KOPT-K1 (cell line): Measurements from ENCODE around the gene DICER1.

Source experiments
- H3K27ac ChIP-seq: fragments of 200-600 bp; sonication (generic); 2 replicates; pipeline ENCODE4 v1.5.1; 2016; ENCODE audit warnings: antibody characterized with exemption, mild to moderate bottlenecking, low read depth, low read length; ENCODE audit not compliant: poor library complexity, severe bottlenecking
- H3K36me3 ChIP-seq: fragments of 200-600 bp; sonication (generic); 2 replicates; pipeline ENCODE4 v1.5.1; 2017; ENCODE audit warnings: antibody characterized with exemption, mild to moderate bottlenecking, low read length, moderate library complexity; ENCODE audit not compliant: insufficient read depth
- H3K9me3 ChIP-seq: fragments of 200-600 bp; sonication (generic); 2 replicates; pipeline ENCODE4 v1.5.1; 2017; ENCODE audit warnings: antibody characterized with exemption, low read length, mild to moderate bottlenecking; ENCODE audit not compliant: insufficient read depth, poor library complexity, severe bottlenecking

The DICER1 gene

GRCh38 chr14:95174184-95174792 lies 17.0 kb upstream of the DICER1 start:
- Histone ChIP-seq H3K9me3 (no peaks in the 10 kb centered on the region), H3K36me3 (no peaks in the 10 kb centered on the region), H3K27ac (no peak overlapping the region)

GRCh38 chr14:95173518-95173917 lies 16.2 kb upstream of the DICER1 start:
- Histone ChIP-seq H3K36me3 (no peaks in the 10 kb centered on the region), H3K9me3 (no peaks in the 10 kb centered on the region), H3K27ac (no peak overlapping the region)

DNA sequence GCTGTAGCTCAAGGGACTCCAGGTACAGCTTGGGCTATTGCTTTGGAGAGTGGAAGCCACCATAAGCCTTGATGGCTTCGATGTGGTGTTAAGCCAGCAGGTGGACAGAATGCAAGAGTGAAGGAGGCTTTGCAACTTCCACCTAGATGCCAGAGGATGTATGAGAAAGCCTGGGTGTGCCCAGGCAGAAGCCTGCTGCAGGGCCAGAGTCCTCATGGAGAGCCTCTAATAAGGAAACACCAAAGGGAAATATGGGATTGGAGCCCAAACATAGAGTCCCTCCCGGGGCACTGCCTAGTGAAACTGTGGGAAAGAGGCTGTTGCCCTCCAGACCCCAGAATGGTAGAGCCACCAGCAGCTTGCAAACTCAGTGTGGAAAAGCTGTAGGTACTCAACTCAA lies 9.8 kb upstream of the DICER1 start:
- no peaks in the 10 kb centered on the region for H3K36me3 ChIP-seq
- H3K27ac ChIP-seq: no peak overlapping the region
- H3K9me3 ChIP-seq: peaks cover 16% of the 10 kb centered on the region

- Histone ChIP-seq H3K36me3 (no peaks in the 10 kb centered on the region), H3K27ac (no peak overlapping the region), H3K9me3 (peaks cover 16% of the 10 kb centered on the region)
Measured at GRCh38 chr14:95165517-95165916, 8.2 kb upstream of the DICER1 start.

DNA sequence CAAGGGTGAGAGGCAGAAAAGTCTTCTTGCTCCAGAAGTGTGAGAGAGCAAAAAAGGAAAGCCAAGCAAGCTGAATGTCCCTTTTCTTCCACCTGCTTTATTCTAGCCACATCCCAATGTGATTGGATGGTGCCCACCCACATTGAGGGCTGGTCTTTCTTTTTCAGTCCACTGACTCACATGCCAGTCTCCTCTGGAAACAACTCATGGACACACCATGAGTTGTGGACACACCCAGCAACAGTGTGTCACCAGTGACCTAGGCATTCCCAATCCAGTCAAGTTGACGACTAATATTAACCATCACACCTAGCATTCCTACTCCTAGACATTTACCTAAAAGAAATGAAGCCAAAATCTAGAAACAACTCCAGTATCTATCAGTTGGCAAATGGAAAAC lies 7.2 kb upstream of the DICER1 start:
- Histone ChIP-seq H3K9me3 (peaks cover 16% of the 10 kb centered on the region), H3K36me3 (no peaks in the 10 kb centered on the region), H3K27ac (no peak overlapping the region)

GRCh38 chr14:95163666-95164065 lies 6.3 kb upstream of the DICER1 start:
- H3K27ac ChIP-seq: no peak overlapping the region
- H3K9me3 ChIP-seq: peaks cover 16% of the 10 kb centered on the region
- no peaks in the 10 kb centered on the region for H3K36me3 ChIP-seq

DNA sequence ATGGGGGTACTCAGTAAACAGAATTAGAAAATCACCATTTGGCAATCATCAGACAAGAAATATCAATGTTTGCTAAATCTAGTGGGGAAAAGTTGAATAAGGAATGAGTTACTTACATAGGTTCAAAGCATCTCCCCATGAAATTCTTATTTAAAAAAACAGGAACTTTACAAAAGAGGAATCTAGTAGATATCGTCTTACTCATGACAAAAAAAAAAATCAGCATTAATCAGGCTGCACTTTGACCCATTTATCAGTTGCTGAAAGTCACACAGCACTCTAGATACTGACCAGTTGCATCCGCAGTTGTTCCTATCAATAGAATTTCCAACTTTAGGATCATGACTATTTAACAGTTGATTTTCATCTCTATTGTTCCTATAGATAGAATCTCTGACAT lies 5.8 kb upstream of the DICER1 start:
- Histone ChIP-seq H3K27ac (no peak overlapping the region), H3K9me3 (peaks cover 16% of the 10 kb centered on the region), H3K36me3 (no peaks in the 10 kb centered on the region)

DNA sequence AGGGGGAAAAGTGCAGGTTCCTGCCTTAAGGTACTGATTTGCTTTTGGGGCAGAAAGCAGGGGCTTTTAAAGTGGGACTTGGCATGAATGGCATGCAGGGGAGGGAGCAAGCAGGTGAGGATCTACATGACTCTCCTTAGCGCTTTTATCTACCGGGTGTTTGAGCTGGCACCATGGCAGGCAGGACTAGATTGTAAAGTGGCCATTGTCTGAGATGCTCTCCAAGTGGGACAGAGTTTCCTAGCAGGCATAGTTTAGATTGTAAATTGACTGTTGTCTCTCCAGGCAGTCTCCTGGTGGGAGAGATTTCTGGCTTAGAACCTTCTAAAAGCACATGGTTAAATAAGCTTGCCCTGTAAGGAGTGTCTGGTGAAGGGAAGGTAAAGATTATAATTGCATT lies 5.3 kb upstream of the DICER1 start:
- peaks cover 16% of the 10 kb centered on the region for H3K9me3 ChIP-seq
- H3K36me3 ChIP-seq: no peaks in the 10 kb centered on the region
- H3K27ac ChIP-seq: no peak overlapping the region

DNA sequence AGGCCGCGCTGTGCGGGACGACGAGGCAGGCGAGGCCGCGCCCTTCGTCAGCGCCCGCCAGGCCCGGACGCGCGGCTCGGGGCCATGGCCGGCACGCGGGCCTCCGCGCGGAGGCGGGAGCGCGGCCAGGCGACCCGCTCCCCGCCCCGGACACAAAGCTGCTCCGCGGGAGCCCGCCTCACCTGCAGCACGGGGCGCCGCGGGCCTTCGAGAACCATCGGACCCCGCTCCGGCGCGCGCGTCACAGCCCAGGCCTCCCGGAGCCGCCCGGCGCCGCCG lies 342 bp downstream of the DICER1 start:
- Histone ChIP-seq H3K9me3 (no peaks in the 10 kb centered on the region), H3K36me3 (0 out of 2 replicates have a peak, but pooled peaks cover 4% of the 10 kb centered on the region), H3K27ac (peak overlapping the region; percentile 86)

DNA sequence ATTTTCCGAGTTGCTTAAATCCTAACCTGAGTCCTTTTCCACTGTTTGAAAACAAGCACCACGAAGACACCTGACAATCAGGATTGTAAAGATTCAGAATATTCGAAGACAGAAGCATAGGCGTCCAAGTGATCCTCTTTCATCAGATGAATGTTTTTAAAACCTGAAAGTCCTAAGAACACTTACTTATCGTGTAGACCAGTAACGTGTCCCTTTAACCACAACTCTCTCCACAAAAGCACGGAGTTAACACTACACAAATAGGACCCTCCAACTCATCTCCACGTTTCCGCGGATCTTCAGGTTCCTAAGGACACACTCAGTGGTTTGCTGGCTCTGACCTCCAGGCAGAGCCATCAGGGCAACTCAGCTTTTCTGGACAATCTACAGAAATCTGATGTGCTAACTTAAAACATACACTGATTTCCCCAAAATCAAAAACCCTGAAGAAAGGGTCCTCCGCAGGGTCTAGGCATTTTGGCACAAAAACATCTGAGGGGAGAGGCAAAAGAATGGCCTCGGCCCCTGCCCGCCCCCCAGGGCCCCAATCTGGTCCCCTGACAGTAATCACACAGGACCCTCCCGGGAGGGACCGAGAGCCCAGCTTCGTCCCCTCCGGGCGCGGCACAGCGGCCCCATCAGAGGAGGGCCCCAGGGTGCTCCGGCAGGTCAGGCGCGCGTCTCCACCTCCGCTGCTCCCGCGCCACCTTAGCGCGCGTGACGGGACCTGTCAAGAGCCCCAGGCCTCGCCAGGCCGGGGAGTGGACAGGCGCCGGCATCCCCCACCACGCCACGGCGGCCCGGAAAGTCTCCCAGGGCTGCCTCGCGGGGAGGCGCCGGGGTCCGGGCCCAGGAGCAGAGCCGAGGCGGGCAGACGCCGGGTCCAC lies 925 bp downstream of the DICER1 start:
- peak overlapping the region; percentile 86 for H3K27ac ChIP-seq
- no peaks in the 10 kb centered on the region for H3K9me3 ChIP-seq
- 0 out of 2 replicates have a peak, but pooled peaks cover 4% of the 10 kb centered on the region for H3K36me3 ChIP-seq

DNA sequence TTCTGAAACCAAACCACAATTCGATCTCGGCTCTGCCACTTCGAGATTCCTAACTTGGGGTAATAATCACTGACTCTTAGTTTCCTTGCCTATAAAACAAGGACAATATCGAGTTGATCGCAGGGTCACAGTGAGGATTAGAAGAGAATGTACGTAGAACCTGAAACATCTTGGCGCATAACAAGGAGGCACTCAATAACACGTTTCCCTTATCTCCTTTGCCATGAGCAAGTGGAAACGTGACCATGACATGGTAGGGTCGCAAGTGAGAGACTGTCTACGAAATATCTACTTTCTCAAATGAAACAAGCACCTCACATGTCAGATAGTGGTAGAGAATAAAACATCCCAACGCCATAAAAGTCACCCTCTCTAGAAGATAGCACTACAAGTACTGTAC lies 2.3 kb downstream of the DICER1 start:
- H3K27ac ChIP-seq: no peak overlapping the region
- 0 out of 2 replicates have a peak, but pooled peaks cover 4% of the 10 kb centered on the region for H3K36me3 ChIP-seq

DNA sequence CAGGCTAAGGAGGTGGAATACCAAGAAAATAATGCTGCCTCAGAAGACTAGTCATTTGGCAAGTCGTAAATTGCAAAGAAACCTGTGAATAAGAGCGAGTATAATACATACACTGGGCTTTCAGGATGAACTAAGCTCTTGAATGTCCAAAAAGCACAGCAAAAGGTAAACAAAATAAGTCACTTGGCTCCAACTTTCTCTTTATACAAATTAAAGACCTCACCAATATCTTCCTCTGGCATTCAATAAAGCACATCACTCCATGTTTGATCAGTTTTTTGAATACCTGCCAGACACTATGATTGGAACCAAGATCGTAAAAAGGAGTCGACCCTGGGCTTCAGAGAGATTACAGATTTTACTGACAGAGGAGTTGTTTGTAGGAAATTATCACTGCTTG lies 3.5 kb downstream of the DICER1 start:
- 0 out of 2 replicates have a peak, but pooled peaks cover 4% of the 10 kb centered on the region for H3K36me3 ChIP-seq
- no peaks in the 10 kb centered on the region for H3K9me3 ChIP-seq
- H3K27ac ChIP-seq: no peak overlapping the region

More for the DNA sequence above, 2.3 kb downstream of the DICER1 start:
- no peaks in the 10 kb centered on the region for H3K9me3 ChIP-seq

DNA sequence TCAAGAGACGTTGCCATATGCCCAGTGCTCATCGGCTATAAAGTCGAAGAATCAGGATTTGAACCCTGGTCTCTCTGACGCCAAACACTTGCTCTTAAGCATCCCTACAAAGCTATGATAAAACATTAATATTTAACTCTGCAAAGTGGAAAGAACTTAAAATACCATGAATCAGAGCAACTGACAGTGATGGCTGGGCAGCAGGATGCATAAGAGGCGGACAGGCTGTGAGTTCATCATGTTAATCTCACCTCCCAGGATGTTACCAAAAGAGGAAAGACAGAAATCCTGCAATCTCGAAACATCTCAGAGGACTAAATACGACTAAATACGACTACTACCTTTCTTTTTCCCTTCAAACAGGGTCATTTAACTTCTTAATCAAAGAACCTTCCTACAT lies 5.8 kb downstream of the DICER1 start:
- H3K9me3 ChIP-seq: peaks cover 12% of the 10 kb centered on the region
- no peak overlapping the region for H3K27ac ChIP-seq
- peaks cover 7% of the 10 kb centered on the region for H3K36me3 ChIP-seq

DNA sequence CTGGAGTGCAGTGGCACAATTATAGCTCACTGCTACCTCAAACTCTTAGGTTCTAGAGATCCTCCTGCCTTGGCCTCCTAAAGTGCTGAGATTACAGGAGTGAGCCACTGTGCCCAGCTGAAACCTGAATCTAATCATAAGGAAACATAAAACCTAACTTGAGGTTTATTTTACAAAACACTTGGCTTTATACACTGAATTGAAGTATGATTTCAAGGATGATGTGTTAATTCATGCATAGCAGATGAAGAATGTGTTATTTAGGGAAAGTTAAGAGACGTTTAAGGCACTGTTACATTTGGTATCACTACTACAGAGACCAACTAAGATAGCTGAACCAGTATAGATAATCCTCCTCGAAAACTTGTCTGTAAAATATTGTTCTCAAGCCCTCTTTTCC lies 6.4 kb downstream of the DICER1 start:
- H3K9me3 ChIP-seq: peaks cover 18% of the 10 kb centered on the region
- peaks cover 14% of the 10 kb centered on the region for H3K36me3 ChIP-seq
- H3K27ac ChIP-seq: no peak overlapping the region

- peaks cover 32% of the 10 kb centered on the region for H3K9me3 ChIP-seq
- H3K36me3 ChIP-seq: peaks cover 23% of the 10 kb centered on the region
- no peak overlapping the region for H3K27ac ChIP-seq
Measured at GRCh38 chr14:95149441-95149840, 7.9 kb downstream of the DICER1 start.

DNA sequence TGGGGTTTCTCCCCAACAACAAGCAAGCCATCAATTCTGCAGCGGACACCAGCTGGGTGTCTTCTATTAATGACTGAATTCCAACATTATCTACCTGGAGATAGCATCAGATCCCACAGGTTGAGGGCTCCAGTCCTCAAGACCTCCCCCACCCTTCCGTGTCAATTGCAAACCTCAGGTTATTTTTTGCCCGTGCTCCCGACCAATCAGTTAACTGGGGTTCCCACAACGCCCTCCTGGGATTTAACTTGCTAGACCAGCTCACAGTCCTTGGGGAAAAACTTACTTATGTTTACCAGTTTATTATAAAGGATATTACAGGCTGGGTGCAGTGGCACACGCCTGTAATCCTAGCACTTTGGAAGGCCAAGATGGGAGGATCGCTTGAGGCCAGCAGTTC lies 9.7 kb downstream of the DICER1 start:
- peaks cover 18% of the 10 kb centered on the region for H3K36me3 ChIP-seq
- no peak overlapping the region for H3K27ac ChIP-seq
- H3K9me3 ChIP-seq: peaks cover 33% of the 10 kb centered on the region
